ENCODE measurements around the gene WDR20. TPM values are rescaled to one million over a fixed set of nuclear protein-coding genes. Genes with fewer than 3 reads are reported as not detected.

WDR20 gene
- total RNA-seq, 4 donors from 2014 or later = 15.0 to 26.7 (median 18.3) TPM

DNA sequence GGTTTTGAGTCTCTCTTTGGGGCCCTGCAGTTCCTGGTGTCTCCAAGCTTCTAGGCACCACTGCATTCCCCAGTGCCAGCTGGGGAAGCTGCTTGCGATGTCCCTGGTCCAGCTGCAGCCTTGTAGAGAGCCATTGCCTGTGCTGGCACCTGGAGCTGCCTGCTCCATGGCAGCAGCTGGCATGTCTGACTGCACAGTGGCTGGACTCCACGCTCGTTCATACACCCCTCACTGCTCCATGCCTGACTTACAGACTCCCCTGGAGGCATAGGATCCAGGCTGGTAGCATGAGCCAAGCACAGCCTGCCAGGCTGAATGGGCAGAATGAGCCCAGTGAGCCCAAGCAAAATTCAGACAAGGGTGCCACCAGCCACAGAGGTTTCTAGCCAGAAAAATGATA is 21.8 kb upstream of the WDR20 start:
- H3K27ac ChIP-seq = no peak overlapping the region
- DNase-seq (ENCODE audit: low spot score in 2 of 2) = no peak
- TF ChIP-seq, protein P1, sequence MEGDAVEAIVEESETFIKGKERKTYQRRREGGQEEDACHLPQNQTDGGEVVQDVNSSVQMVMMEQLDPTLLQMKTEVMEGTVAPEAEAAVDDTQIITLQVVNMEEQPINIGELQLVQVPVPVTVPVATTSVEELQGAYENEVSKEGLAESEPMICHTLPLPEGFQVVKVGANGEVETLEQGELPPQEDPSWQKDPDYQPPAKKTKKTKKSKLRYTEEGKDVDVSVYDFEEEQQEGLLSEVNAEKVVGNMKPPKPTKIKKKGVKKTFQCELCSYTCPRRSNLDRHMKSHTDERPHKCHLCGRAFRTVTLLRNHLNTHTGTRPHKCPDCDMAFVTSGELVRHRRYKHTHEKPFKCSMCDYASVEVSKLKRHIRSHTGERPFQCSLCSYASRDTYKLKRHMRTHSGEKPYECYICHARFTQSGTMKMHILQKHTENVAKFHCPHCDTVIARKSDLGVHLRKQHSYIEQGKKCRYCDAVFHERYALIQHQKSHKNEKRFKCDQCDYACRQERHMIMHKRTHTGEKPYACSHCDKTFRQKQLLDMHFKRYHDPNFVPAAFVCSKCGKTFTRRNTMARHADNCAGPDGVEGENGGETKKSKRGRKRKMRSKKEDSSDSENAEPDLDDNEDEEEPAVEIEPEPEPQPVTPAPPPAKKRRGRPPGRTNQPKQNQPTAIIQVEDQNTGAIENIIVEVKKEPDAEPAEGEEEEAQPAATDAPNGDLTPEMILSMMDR (IDR thresholded peaks at IDR 0.05) = no peak
- TF ChIP-seq POLR2A (IDR thresholded peaks at IDR 0.05) (no peak), EP300 (IDR thresholded peaks at IDR 0.05) (no peak)
- no peaks in the 10 kb centered on the region for H3K27me3 ChIP-seq
- 96 to 100% methylated on average over 3 of the region's 3 CpGs for WGBS, 2 donors
- H3K4me1 ChIP-seq = no peaks in the 10 kb centered on the region
- no peak overlapping the region for H3K4me3 ChIP-seq
- peaks cover 0 to 23% (median 0%) of the 10 kb centered on the region in 3 donors for H3K36me3 ChIP-seq
- H3K9me3 ChIP-seq = peaks cover 0 to 2% (median 0%) of the 10 kb centered on the region in 4 donors

DNA sequence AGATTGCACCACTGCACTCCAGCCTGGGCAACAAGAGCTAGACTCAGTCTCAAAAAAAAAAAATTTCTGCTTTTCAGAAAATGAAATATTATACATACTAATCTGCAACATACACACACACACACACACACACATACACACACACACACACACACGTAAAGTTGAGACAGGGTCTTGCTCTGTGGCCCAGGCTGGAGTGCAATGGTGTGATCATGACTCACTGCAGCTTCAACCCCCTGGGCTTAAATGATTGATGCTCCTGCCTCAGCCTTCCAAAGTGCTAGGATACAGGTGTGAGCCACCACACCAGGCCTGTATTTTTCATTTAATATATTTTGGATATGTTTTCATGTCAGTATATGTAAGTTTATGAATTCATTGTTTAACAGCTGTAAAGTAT is 18.8 kb upstream of the WDR20 start:
- TF ChIP-seq EP300 (IDR thresholded peaks at IDR 0.05) (no peak), POLR2A (IDR thresholded peaks at IDR 0.05) (no peak)
- TF ChIP-seq, protein P1 (IDR thresholded peaks at IDR 0.05) = no peak
- 81 to 92% methylated on average over 1 of the region's 1 CpG for WGBS, 2 donors
- Histone ChIP-seq H3K4me1 (no peaks in the 10 kb centered on the region), H3K27ac (no peak overlapping the region), H3K4me3 (no peak overlapping the region), H3K27me3 (no peaks in the 10 kb centered on the region), H3K9me3 (peaks cover 0 to 2% (median 0%) of the 10 kb centered on the region in 4 donors), H3K36me3 (peaks cover 0 to 22% (median 0%) of the 10 kb centered on the region in 3 donors)
- no peak for DNase-seq (ENCODE audit: low spot score in 2 of 2)

DNA sequence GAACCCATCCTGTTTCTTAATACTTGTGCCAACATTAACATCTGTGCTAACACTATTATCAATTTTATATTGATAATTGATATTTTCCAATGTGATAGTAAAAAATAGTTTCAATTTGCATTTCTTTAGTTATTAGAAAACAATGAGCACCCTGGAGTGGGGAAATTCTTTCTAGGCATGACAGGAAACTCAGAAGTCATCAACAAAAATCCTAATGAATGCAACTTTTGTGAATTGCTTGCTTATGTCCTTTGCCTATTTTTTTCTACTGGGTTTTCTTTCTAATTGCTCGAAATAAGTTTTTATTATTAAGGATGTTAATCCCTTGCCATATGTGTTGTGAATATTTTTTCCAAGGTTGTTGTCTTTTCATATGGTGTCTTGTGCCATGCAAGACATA is 18.1 kb upstream of the WDR20 start:
- Histone ChIP-seq H3K27me3 (no peaks in the 10 kb centered on the region), H3K4me3 (no peak overlapping the region), H3K27ac (no peak overlapping the region), H3K36me3 (peaks cover 0 to 16% (median 0%) of the 10 kb centered on the region in 3 donors), H3K4me1 (no peaks in the 10 kb centered on the region), H3K9me3 (peaks cover 0 to 2% (median 0%) of the 10 kb centered on the region in 4 donors)
- WGBS, 2 donors = 50 to 52% methylated on average over 1 of the region's 1 CpG
- TF ChIP-seq, protein P1 (IDR thresholded peaks at IDR 0.05) = no peak
- TF ChIP-seq POLR2A (IDR thresholded peaks at IDR 0.05) = no peak
- DNase-seq (ENCODE audit: low spot score in 2 of 2) = no peak

DNA sequence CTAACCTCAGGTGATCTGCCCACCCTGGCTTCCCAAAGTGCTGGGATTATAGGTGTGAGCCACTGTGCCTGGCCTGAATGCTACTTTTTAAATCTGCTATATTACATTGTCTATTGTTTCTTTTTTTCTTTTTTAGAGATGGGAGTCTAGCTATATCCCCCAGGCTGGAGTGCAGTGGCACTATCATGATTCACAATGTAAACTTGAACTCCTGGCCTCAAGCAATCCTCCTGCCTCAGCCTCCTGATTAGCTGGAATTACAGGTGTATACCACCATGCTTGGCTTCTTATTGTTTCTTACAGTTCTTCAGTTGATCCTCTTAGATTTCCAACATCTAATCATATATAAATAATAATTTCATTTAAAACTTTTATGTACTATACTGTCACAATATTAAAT is 15.3 kb upstream of the WDR20 start:
- Histone ChIP-seq H3K27me3 (no peaks in the 10 kb centered on the region), H3K27ac (no peak overlapping the region), H3K4me3 (no peak overlapping the region), H3K36me3 (peaks cover 0 to 5% (median 0%) of the 10 kb centered on the region in 3 donors), H3K4me1 (no peaks in the 10 kb centered on the region), H3K9me3 (no peaks in the 10 kb centered on the region)
- TF ChIP-seq EP300 (IDR thresholded peaks at IDR 0.05) = no peak
- TF ChIP-seq POLR2A (IDR thresholded peaks at IDR 0.05) = no peak
- TF ChIP-seq, protein P1 (IDR thresholded peaks at IDR 0.05) = no peak
- no peak for DNase-seq (ENCODE audit: low spot score in 2 of 2)

DNA sequence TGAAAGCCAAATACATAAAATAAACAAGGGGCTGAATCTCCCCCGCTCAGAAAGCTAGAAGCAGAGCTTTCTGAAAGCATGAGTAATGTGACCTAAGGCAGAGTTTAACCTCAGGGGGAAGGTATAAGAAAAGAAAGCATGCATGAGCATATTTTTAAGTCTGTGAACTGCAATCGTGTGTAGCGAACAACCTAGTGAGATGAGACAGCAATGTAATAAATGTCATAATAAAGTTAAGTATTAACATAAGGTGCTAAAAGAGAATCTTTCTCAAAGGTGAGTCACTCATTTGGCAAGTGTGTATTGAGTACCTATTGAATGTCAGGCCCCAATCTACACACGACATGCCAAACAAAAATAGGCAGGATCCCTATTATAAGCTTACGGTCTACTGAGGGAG is 14.2 kb upstream of the WDR20 start:
- Histone ChIP-seq H3K27me3 (no peaks in the 10 kb centered on the region), H3K27ac (no peak overlapping the region), H3K4me1 (no peaks in the 10 kb centered on the region), H3K4me3 (no peak overlapping the region), H3K9me3 (no peaks in the 10 kb centered on the region), H3K36me3 (peaks cover 0 to 12% (median 0%) of the 10 kb centered on the region in 3 donors)
- TF ChIP-seq POLR2A (IDR thresholded peaks at IDR 0.05) = no peak
- no peak for TF ChIP-seq EP300 (IDR thresholded peaks at IDR 0.05)
- TF ChIP-seq, protein P1 (IDR thresholded peaks at IDR 0.05) = no peak
- 75 to 81% methylated on average over 5 of the region's 5 CpGs for WGBS, 2 donors
- no peak for DNase-seq (ENCODE audit: low spot score in 2 of 2)
